Measurements from ENCODE around the gene COL11A1.
"Not testable (repeated sequence)": the region's sequence is repeated elsewhere in the genome, so short reads cannot be mapped to it uniquely, and the experiment has no call there.

Gene COL11A1

GRCh38 chr1:103108376-103109150 lies at the start of gene COL11A1:
TSS of gene COL11A1 (minus strand) at chr1:103108522. CDS start at chr1:103108178, 344 bp downstream.
- no peak for DNase-seq (ENCODE audit: low read depth)

GRCh38 chr1:103156966-103157365 lies 48.6 kb upstream of the COL11A1 start:
- DNase-seq (ENCODE audit: low read depth) = no peak

DNA sequence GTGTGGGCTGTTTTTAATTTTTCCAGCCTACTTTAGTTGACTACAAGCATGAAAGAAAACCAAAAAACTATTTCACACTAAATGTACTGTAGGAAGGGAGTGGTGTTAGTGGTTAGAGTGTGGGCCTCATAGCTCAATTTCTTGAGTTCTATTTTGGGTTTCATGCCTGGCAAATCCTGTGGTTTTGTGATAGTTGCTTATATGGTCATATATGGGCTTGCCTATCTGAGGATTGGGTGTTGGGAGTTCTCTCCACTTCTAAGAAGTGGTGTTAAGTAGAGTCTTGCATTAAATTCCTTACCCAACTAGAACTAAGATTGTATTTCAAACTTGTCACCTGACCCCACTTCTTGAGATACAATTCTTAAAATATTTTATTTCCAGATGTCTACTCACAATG lies 37.8 kb upstream of the COL11A1 start:
- DNase-seq (ENCODE audit: low read depth) = no peak

GRCh38 chr1:103145449-103145848 lies 37.1 kb upstream of the COL11A1 start:
- no peak for DNase-seq (ENCODE audit: low read depth)

DNA sequence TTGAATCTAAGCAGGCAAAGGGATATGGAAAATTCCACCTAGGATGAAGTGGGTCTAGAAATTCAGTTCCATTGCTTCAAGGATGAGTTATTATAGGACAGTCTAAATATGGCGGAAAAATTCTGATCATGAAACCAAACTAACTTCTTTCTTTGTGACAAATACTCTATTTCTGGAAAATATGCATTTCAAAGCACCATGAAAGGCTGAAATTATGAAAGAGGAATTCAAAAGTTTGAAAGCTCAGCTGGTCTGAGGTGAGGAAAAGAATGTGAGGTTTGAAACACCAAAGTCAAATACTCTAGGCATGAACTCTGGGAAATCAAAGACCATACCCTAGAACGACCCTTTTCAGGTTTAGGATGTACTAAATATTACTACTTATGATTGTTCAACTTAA lies 36.4 kb upstream of the COL11A1 start:
- no peak for DNase-seq (ENCODE audit: low read depth)

DNA sequence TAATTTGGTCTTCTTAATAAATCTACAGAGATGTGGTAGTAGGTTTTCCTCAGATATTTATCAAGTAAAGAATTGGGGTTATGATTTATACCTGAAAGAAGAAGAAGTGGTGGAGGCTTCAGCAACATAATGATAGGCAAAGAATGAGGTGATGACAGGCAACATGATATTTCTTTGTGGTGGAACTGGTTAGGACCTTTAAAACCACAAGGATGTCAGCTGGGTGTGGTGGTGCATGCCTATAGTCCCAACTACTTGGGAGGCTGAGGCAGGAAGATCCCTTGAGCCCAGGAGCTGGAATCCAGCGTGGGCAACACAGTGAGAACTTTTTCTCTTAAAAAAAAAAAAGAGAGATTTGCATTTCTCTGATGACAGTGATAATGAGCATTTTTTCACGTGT lies 34.1 kb upstream of the COL11A1 start:
- DNase-seq (ENCODE audit: low read depth) = no peak

DNA sequence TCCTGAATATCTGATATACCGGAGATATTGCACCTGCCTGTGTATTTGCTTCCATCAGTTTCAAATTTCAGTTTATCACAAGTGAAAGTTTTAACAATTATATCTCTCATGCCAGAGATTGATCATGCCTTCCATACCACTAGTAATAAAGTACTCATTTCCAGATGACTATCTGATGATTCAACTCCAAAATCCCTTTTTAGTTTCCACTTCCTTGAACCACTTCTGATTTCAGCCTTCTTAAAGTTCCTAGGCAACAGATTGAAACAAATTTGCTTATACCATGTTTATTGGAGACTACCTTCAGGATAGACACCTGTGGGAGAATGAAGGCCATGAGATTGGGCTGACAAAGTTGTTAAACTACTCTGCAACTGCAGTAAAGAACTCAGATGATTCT lies 21.5 kb upstream of the COL11A1 start:
- DNase-seq (ENCODE audit: low read depth) = no peak

- DNase-seq (ENCODE audit: low read depth) = no peak
Measured at GRCh38 chr1:103129255-103129654, 20.9 kb upstream of the COL11A1 start.

DNA sequence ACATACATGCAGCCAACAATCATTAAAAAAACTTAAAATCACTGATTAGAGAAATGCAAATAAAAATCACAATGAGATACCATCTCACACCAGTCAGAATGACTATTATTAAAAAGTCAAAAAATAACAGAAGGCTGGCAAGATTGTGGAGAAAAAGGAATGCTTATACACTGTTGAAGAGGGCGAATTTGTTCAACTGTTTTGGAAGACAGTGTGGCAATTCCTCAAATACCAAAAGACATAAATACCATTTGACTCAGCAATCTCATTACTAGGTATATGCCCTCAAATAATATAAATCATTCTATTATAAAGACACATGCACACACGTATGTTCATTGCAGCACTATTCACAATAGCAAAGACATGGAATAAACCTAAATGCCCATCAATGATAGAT lies 19.9 kb upstream of the COL11A1 start:
- DNase-seq (ENCODE audit: low read depth) = not testable (repeated sequence)

DNA sequence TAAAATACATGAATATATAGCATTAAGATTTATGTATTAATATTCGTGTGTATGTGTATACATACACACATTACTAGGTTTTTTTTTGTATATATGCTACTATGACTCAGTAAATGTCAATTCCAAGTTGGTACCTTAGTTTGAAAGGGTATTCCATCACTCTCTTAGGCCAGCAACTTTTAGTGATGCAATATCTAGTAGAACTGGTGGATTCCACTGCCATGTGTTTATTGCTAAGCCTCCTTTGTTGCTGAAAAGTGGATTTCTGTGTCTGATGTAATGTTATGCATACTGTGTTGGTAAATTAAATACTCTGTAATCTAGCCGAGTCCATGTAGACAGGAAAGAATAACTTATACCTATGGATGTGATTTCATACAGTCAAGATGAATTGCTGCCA lies 16.9 kb upstream of the COL11A1 start:
- DNase-seq (ENCODE audit: low read depth) = no peak

DNA sequence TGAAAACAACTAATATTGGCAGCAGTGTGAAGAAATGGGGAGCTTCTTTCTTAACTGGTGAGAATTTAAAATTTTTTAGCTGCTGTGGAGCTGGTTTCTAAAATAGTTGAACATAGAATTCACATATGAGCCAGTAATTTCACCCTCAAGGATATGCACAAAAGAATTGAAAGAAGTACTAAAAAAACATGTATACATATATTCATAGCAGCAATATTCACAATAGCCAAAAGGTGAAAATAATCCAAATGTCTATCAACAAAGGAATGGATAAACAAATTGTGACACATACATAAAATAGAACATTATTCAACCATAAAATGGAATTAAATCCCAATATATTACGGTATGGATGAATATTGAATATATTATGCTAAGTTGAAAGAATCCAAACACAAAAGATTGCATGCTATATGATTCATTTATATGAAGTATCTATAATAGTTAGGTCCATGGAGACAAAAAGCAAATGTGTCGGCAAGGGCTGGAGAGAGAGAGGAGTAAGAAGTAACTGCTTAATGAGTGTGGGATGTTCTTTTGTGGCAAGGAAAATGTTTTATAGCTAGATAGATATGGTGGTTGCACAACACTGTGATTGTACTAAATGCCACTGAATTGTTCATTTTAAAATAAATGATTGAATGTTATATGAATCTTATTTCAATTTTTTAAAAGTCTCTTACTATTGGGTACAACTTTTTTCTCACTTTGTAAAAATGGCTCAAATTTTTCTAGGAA lies 14.8 kb upstream of the COL11A1 start:
- no peak for DNase-seq (ENCODE audit: low read depth)

DNA sequence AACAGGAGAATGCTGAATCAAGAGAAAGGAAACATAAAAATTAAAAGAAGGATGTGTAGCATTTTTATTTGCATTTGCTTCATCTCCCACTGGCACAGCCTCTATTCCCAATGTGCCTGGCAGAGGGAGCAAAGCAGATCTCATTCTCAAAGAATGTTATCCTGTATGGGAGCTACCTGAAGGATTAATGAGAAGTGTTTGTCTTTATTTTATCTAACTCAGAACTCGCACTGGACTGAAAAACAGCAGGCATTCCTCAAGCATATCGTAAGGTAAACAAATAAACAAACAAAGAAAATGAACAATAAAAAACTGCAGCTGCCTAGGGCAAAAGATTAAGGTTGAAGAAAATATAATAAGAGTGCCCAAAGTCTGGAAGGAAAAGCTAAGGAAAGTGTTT lies 12.7 kb upstream of the COL11A1 start:
- no peak for DNase-seq (ENCODE audit: low read depth)

DNA sequence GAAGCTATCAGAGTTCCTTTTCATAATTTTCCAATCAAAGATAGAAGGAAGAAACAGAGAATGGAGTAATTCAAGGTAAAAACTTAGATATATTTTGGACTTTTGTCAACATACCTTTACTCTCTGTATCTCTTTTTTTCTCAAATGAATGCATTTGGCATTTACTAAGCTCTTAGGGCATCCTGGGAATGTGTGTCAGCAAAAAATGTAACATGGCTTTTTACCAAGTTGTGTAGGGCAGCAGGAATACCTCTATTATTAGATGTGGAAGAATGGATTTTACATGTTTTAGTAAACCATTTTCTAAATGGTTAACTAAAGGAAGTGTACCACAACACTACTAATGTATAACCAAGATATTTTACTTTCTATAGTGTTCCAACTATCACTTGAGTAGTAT lies 4.2 kb upstream of the COL11A1 start:
- DNase-seq (ENCODE audit: low read depth) = no peak

DNA sequence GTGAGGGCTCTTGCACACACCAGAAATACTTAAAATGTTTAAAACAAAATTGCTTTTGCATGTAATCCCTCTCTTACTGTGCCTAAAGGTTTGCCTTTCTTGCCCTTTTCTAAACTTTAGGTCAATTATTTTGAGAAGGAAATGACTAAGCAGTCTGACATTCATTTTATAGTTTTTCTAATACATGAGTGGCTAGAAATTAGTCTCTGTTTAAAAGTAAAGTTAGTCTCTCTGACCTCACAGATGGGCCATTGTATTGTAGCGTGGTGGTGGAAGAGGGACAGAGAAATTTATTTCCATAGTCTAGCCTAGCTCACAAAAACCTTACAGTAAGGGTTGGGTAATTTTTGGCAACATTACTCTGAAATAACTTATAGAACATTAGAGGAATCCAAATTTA lies 3.6 kb upstream of the COL11A1 start:
- no peak for DNase-seq (ENCODE audit: low read depth)

GRCh38 chr1:103110701-103111100 lies 2.4 kb upstream of the COL11A1 start:
- DNase-seq (ENCODE audit: low read depth) = no peak

DNA sequence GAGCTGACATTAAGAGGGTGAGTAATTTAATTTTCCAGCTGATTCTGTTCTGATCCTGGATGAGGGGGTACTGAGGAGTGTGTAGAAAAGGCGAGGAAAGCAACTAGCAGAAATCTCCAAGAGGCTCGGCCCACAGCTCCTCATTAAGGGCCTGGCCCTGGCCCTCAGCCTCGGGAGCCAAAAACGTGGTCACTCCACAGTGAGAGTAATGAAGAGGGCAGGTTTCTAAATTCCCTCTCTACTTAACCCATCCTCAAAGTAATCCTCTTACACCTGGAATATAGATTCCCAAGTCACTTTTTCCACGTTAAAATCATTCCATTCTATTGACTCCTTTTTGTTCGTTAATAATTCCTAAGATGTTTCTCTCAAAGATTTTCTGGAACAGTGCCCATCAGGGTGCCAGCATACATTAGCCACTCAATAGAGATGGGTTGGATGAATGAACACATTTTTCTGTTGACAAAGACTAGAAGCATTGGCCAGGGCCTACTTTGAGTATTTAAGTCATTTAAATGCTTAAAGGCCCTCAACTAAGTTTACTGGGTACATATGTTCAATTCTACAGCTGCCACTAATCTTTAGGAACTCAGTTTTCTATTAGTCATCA lies 1.1 kb upstream of the COL11A1 start:
- DNase-seq (ENCODE audit: low read depth) = no peak

DNA sequence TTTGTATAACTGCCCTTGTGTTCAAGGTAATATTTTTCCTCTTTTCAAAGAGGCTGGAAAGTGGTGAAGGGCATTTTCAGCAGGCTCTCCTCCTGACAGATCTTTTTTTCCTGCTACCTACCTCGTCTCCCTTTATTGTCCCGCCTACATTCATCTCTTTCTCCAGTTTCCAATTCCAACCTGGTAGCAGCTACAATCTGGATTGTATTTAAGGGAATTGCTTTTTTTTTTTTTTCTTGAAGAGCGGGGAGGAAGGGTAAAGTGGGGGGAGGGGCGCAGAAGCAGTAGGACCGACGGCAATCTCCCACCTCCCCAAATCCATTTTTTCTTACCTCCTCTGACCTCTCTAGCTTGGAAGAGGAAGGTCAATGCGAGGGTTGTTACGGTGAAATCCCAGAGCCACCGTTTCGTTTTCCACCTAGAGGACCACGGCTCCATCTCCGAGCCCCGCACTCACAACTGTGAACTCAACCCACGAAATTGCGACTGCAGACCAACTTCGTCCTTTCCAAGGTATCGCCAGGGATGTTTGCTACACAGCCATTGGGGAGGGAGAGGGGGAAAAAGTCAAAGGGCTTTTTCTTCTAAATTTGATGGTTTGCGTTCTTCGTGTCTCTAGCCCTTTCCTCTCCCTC lies 464 bp downstream of the COL11A1 start:
- no peak for DNase-seq (ENCODE audit: low read depth)

GRCh38 chr1:103106426-103107341 lies 1.6 kb downstream of the COL11A1 start:
- DNase-seq (ENCODE audit: low read depth) = no peak

- DNase-seq (ENCODE audit: low read depth) = no peak
Measured at GRCh38 chr1:103101399-103101798, 6.9 kb downstream of the COL11A1 start.

GRCh38 chr1:103089221-103089620 lies 19.1 kb downstream of the COL11A1 start:
- DNase-seq (ENCODE audit: low read depth) = no peak

DNA sequence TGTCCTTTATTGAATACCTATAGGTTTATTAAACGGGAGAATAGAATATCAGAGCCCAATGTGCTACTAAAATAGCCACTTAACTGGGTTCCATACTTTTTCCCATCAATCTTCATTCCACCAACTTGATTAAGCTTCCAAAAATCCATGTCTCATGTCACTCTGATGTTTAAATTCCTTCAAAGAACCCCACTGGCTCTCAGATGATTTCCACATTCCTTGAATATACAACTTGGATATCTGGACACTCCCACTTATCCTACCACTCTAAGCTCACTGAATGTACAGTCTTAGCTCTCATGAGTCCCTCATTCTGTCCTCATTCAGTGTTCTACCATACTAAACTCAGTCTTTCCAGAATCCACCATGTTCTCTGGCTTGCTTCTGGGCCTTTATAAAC lies 21.1 kb downstream of the COL11A1 start:
- no peak for DNase-seq (ENCODE audit: low read depth)

DNA sequence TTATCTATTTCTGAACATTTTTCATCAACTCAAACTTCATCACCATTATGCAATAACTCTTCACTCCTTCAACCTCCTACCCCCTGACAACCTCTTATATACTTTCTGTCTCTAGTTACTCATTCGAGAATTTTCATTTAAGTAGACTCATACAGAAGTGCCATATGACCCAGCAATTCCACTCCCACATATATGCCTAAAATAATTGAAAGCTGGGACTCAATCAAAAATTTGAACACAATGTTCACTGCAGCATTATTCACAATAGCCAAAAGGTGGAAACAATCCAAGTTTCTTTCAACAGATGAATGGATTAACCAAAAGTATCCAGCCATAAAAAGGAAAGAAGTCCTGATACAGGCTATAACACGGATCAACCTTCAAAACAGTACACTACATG lies 24.1 kb downstream of the COL11A1 start:
- no peak for DNase-seq (ENCODE audit: low read depth)

Data from stimulated activated CD8-positive, alpha-beta memory T cell treated with anti-CD3 and anti-CD28 coated beads, Interleukin-4, amount 100 ng/mL, for 24 hours (primary cell).